ENCODE data around the gene KPNB1. TPM values are rescaled to one million over a fixed set of nuclear protein-coding genes. Genes with fewer than 3 reads are reported as not detected.

KPNB1 gene
- total and polyA plus RNA-seq, 7 donors: 78.0 to 323 (median 192) TPM

GRCh38 chr17:47702391-47702995 is 52.8 kb downstream of the KPNB1 start:
- Histone ChIP-seq H3K4me1 (peaks cover 16% of the 10 kb centered on the region), H3K27ac (no peak overlapping the region), H3K4me3 (no peak overlapping the region), H3K9me3 (no peaks in the 10 kb centered on the region), H3K36me3 (ENCODE audit: insufficient read depth in 1 of 2, low read depth in 1 of 2) (peaks cover 0 to 23% of the 10 kb centered on the region in 2 donors), H3K27me3 (ENCODE audit: insufficient read depth in 3 of 3, low read length in 2 of 3) (no peaks in the 10 kb centered on the region)
- DNase-seq (no peak), ATAC-seq (no peak)
- intact Hi-C loops (cut with DNase I): no loop called here
- TF ChIP-seq CTCF (IDR thresholded peaks at IDR 0.05): no peak
- WGBS, 3 donors: 89 to 90% (median 89%) methylated on average over 11 to 12 of the region's 12 CpGs

- peaks cover 19% of the 10 kb centered on the region for H3K4me1 ChIP-seq
- H3K27ac ChIP-seq: no peak overlapping the region
- H3K36me3 ChIP-seq (ENCODE audit: insufficient read depth in 1 of 2, low read depth in 1 of 2): peaks cover 0 to 23% of the 10 kb centered on the region in 2 donors
- H3K4me3 ChIP-seq: no peak overlapping the region
- DNase-seq: no peak
- ATAC-seq: no peak
- intact Hi-C loops (cut with DNase I): no loop called here
- TF ChIP-seq CTCF (IDR thresholded peaks at IDR 0.05): no peak
- no peaks in the 10 kb centered on the region for H3K9me3 ChIP-seq
- WGBS, 3 donors: 84 to 85% (median 85%) methylated on average over 10 to 15 of the region's 15 CpGs
- no peaks in the 10 kb centered on the region for H3K27me3 ChIP-seq (ENCODE audit: insufficient read depth in 3 of 3, low read length in 2 of 3)
Observed at GRCh38 chr17:47703191-47703591, 53.5 kb downstream of the KPNB1 start.

GRCh38 chr17:47703671-47704070 is 54.0 kb downstream of the KPNB1 start:
- no peak for TF ChIP-seq CTCF (IDR thresholded peaks at IDR 0.05)
- peaks cover 0 to 23% of the 10 kb centered on the region in 2 donors for H3K36me3 ChIP-seq (ENCODE audit: insufficient read depth in 1 of 2, low read depth in 1 of 2)
- H3K27ac ChIP-seq: no peak overlapping the region
- H3K4me1 ChIP-seq: peaks cover 19% of the 10 kb centered on the region
- DNase-seq: no peak
- H3K9me3 ChIP-seq: no peaks in the 10 kb centered on the region
- ATAC-seq: no peak
- intact Hi-C loops (cut with DNase I): no loop called here
- no peak overlapping the region for H3K4me3 ChIP-seq
- 87 to 97% (median 93%) methylated on average over 5 of the region's 5 CpGs for WGBS, 3 donors
- H3K27me3 ChIP-seq (ENCODE audit: insufficient read depth in 3 of 3, low read length in 2 of 3): no peaks in the 10 kb centered on the region

- Histone ChIP-seq H3K27ac (no peak overlapping the region), H3K4me1 (peaks cover 19% of the 10 kb centered on the region), H3K27me3 (ENCODE audit: insufficient read depth in 3 of 3, low read length in 2 of 3) (no peaks in the 10 kb centered on the region), H3K9me3 (no peaks in the 10 kb centered on the region), H3K36me3 (ENCODE audit: insufficient read depth in 1 of 2, low read depth in 1 of 2) (peaks cover 0 to 24% of the 10 kb centered on the region in 2 donors), H3K4me3 (no peak overlapping the region)
- ATAC-seq (no peak), DNase-seq (no peak)
- 67 to 76% (median 69%) methylated on average over 14 of the region's 14 CpGs for WGBS, 3 donors
- intact Hi-C loops (cut with DNase I): no loop called here
- no peak for TF ChIP-seq CTCF (IDR thresholded peaks at IDR 0.05)
Observed at GRCh38 chr17:47704116-47704515, 54.4 kb downstream of the KPNB1 start.

- Histone ChIP-seq H3K4me3 (no peak overlapping the region), H3K9me3 (no peaks in the 10 kb centered on the region), H3K27ac (no peak overlapping the region), H3K4me1 (peaks cover 19% of the 10 kb centered on the region), H3K36me3 (ENCODE audit: insufficient read depth in 1 of 2, low read depth in 1 of 2) (peaks cover 0 to 24% of the 10 kb centered on the region in 2 donors), H3K27me3 (ENCODE audit: insufficient read depth in 3 of 3, low read length in 2 of 3) (no peaks in the 10 kb centered on the region)
- 31 to 54% (median 36%) methylated on average over 6 of the region's 6 CpGs for WGBS, 3 donors
- DNase-seq (no peak), ATAC-seq (no peak)
- intact Hi-C loops (cut with DNase I): no loop called here
- no peak for TF ChIP-seq CTCF (IDR thresholded peaks at IDR 0.05)
Observed at GRCh38 chr17:47704736-47705135, 55.0 kb downstream of the KPNB1 start.
